ENCODE measurements around the gene RAE1. TPM values are rescaled to one million over a fixed set of nuclear protein-coding genes. Genes with fewer than 3 reads are reported as not detected.

The RAE1 gene
- total RNA-seq, 1 experiment from 2014 or later: 183 TPM

DNA sequence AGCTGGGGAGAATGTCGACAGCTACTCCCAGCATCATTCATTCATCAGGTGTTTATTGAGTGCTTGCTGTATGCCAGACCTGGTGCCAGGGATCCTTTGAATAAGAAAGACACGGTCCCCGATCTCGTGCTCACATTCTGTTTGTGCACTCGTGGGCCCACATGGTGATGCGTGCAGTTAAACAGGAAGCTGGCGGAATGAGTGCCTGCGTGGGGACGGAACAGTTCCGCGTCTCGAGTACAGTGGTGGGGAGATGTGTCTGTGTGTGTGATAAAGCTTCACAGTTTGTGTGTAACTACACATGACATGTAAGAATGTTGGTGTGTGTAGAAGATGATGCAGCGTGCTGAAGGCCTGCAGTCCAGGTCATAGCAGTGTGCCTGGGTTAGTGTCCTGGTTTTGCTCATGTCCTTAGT lies 46.6 kb downstream of the RAE1 start:
- Histone ChIP-seq H3K9me3 (ENCODE audit: low read length) (no peaks in the 10 kb centered on the region), H3K4me1 (ENCODE audit: insufficient read depth, low read length) (peaks cover 8% of the 10 kb centered on the region), H3K36me3 (ENCODE audit: low read depth, low read length) (peaks cover 44% of the 10 kb centered on the region; the same call in 1 of the 2 replicates), H3K9me2 (replicated peaks; ENCODE audit: low read length) (no peaks in the 10 kb centered on the region), H3K4me2 (ENCODE audit: low read length) (no peak overlapping the region), H2AFZ (ENCODE audit: low read length) (no peak overlapping the region), H3K27me3 (ENCODE audit: low read length) (no peaks in the 10 kb centered on the region), H3F3A (ENCODE audit: low read length, unreplicated experiment) (no peaks in the 10 kb centered on the region), H3K4me3 (ENCODE audit: low read length) (no peak overlapping the region), H3K9ac (ENCODE audit: low read length) (no peak overlapping the region), H4K20me1 (ENCODE audit: low read length) (peaks cover 7% of the 10 kb centered on the region; the same call in 1 of the 2 replicates), H3K79me2 (ENCODE audit: low read length) (peaks cover 34% of the 10 kb centered on the region), H3K27ac (ENCODE audit: low read length) (no peak overlapping the region)
- intact Hi-C loops (cut with micrococcal nuclease): no loop called here
- POLR2A ChIA-PET (ENCODE audit: unreplicated experiment): no interaction called here
- BruUV-seq (replicated peaks): no TSS peak
- CTCF ChIA-PET: interaction anchor here (0.5 kb wide), 1 partner anchor 16 kb away, joined by 3 read pairs; no protein-coding TSS in a partner anchor
- no peak for DNase-seq
- ATAC-seq: no peak
- no peak for TF ChIP-seq EZH2 (IDR thresholded peaks at IDR 0.05; ENCODE audit: low read length, unreplicated experiment)
- TF ChIP-seq, protein P1, sequence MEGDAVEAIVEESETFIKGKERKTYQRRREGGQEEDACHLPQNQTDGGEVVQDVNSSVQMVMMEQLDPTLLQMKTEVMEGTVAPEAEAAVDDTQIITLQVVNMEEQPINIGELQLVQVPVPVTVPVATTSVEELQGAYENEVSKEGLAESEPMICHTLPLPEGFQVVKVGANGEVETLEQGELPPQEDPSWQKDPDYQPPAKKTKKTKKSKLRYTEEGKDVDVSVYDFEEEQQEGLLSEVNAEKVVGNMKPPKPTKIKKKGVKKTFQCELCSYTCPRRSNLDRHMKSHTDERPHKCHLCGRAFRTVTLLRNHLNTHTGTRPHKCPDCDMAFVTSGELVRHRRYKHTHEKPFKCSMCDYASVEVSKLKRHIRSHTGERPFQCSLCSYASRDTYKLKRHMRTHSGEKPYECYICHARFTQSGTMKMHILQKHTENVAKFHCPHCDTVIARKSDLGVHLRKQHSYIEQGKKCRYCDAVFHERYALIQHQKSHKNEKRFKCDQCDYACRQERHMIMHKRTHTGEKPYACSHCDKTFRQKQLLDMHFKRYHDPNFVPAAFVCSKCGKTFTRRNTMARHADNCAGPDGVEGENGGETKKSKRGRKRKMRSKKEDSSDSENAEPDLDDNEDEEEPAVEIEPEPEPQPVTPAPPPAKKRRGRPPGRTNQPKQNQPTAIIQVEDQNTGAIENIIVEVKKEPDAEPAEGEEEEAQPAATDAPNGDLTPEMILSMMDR (conservative IDR thresholded peaks at IDR 0.05; ENCODE audit: low read depth, low read length): no peak

DNA sequence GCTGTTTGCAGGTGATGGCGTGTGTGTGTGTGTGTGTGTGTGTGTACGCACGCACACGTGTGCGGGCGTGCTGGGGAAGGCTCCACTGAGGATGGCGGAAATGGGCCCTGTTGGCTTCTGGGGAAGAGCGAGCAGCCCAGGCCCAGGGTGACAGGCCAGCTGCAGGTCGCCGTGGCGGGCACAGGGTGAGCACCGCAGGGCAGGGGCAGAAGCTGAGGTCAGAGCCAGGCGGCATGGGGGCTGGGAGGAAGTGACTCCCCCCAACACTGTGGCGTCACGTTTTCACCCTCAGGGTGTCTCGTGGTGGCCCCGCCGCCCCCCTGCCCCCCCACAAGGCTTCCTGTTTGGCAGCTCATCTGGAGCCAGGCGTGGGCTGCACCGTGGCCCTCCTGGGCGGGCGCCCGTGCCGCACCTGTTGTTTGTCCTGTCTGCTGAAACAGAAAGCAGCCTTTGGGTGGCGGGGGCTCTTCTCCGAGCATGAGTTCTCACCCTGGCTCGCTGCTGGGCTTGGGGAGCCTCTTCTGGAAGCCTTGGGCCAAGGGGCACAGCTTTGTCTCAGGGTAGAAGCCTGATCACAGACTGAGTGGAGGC lies 47.3 kb downstream of the RAE1 start:
- Histone ChIP-seq H3K36me3 (ENCODE audit: low read depth, low read length) (peaks cover 47% of the 10 kb centered on the region; the same call in 1 of the 2 replicates), H3K4me1 (ENCODE audit: insufficient read depth, low read length) (peaks cover 1% of the 10 kb centered on the region; the same call in 1 of the 2 replicates), H3K4me3 (ENCODE audit: low read length) (no peak overlapping the region), H3K9me3 (ENCODE audit: low read length) (no peaks in the 10 kb centered on the region), H3K9me2 (replicated peaks; ENCODE audit: low read length) (no peaks in the 10 kb centered on the region), H4K20me1 (ENCODE audit: low read length) (peaks cover 1% of the 10 kb centered on the region; the same call in 1 of the 2 replicates), H3F3A (ENCODE audit: low read length, unreplicated experiment) (no peaks in the 10 kb centered on the region), H2AFZ (ENCODE audit: low read length) (no peak overlapping the region), H3K9ac (ENCODE audit: low read length) (no peak overlapping the region), H3K4me2 (ENCODE audit: low read length) (no peak overlapping the region), H3K79me2 (ENCODE audit: low read length) (peaks cover 28% of the 10 kb centered on the region), H3K27me3 (ENCODE audit: low read length) (no peaks in the 10 kb centered on the region), H3K27ac (ENCODE audit: low read length) (no peak overlapping the region)
- TF ChIP-seq EZH2phosphoT487 (IDR thresholded peaks at IDR 0.05; ENCODE audit: borderline replicate concordance, low read length) (no peak), EZH2 (IDR thresholded peaks at IDR 0.05; ENCODE audit: low read length, unreplicated experiment) (no peak)
- TF ChIP-seq, protein P1 (conservative IDR thresholded peaks at IDR 0.05; ENCODE audit: low read depth, low read length): no peak
- no TSS peak for BruUV-seq (replicated peaks)
- intact Hi-C loops (cut with micrococcal nuclease): no loop called here
- CTCF ChIA-PET: interaction anchor here (0.5 kb wide), 1 partner anchor 17 kb away, joined by 3 read pairs; no protein-coding TSS in a partner anchor
- no peak for ATAC-seq
- POLR2A ChIA-PET (ENCODE audit: unreplicated experiment): no interaction called here
- DNase-seq: no peak

DNA sequence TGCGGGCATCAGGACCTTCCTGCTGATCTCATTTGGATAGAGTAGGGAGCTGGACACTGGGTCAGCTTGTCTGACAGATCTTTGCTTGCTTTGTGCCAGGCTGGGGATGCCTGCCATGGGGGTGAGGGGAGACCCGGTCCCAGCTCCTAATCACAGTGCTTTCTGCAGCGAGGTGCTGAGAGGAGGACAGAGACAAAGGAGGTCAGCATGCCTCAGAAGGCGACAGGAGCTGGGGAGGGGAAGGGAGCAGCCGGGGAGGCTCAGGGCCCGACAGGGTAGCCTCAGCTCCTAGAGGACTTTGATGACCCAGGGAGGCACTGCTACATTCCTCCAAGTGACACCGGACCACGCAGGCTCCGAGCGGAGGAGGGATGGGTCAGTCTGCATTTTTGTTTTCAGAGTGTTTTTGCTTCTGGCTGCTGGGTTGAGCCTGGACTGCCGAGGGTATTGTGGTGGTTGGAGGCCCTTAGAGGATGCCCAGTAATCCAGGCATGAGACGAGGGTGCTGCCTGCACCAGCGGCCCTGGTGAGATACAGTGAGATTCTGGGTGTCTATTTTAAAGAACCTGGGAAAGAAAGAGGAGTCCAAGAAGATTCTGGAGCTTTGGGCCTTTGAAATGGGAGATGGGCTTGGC lies 48.0 kb downstream of the RAE1 start:
- H3K9ac ChIP-seq (ENCODE audit: low read length): no peak overlapping the region
- H3K4me2 ChIP-seq (ENCODE audit: low read length): no peak overlapping the region
- no peak overlapping the region for H3K27ac ChIP-seq (ENCODE audit: low read length)
- ChIA-PET CTCF (no interaction called here), POLR2A (ENCODE audit: unreplicated experiment) (no interaction called here)
- no peak overlapping the region for H3K4me3 ChIP-seq (ENCODE audit: low read length)
- H3K79me2 ChIP-seq (ENCODE audit: low read length): peaks cover 21% of the 10 kb centered on the region
- no TSS peak for BruUV-seq (replicated peaks)
- no peak for DNase-seq
- H4K20me1 ChIP-seq (ENCODE audit: low read length): no peaks in the 10 kb centered on the region
- H3F3A ChIP-seq (ENCODE audit: low read length, unreplicated experiment): no peaks in the 10 kb centered on the region
- H3K9me3 ChIP-seq (ENCODE audit: low read length): no peaks in the 10 kb centered on the region
- TF ChIP-seq EZH2 (IDR thresholded peaks at IDR 0.05; ENCODE audit: low read length, unreplicated experiment) (no peak), EZH2phosphoT487 (IDR thresholded peaks at IDR 0.05; ENCODE audit: borderline replicate concordance, low read length) (no peak)
- TF ChIP-seq, protein P1 (conservative IDR thresholded peaks at IDR 0.05; ENCODE audit: low read depth, low read length): no peak
- H3K9me2 ChIP-seq (replicated peaks; ENCODE audit: low read length): no peaks in the 10 kb centered on the region
- no peaks in the 10 kb centered on the region for H3K27me3 ChIP-seq (ENCODE audit: low read length)
- intact Hi-C loops (cut with micrococcal nuclease): no loop called here
- H2AFZ ChIP-seq (ENCODE audit: low read length): no peak overlapping the region
- H3K4me1 ChIP-seq (ENCODE audit: insufficient read depth, low read length): no peaks in the 10 kb centered on the region
- peaks cover 46% of the 10 kb centered on the region; the same call in 1 of the 2 replicates for H3K36me3 ChIP-seq (ENCODE audit: low read depth, low read length)
- ATAC-seq: no peak

Measured in PC-3 (cell line).